ENCODE results near the gene TRMT1.

The TRMT1 gene

GRCh38 chr19:13101590-13102415, 14.7 kb downstream of the TRMT1 start:
- no peak for DNase-seq

GRCh38 chr19:13100841-13101589, 15.5 kb downstream of the TRMT1 start:
- DNase-seq = no peak

- DNase-seq = no peak
Measured at GRCh38 chr19:13100031-13100588, 16.4 kb downstream of the TRMT1 start.

GRCh38 chr19:13099073-13099999, 17.2 kb downstream of the TRMT1 start:
- no peak for DNase-seq

GRCh38 chr19:13098277-13099072, 18.1 kb downstream of the TRMT1 start:
- DNase-seq = no peak

GRCh38 chr19:13097463-13098258, 18.9 kb downstream of the TRMT1 start:
- DNase-seq = no peak

GRCh38 chr19:13097033-13097462, 19.5 kb downstream of the TRMT1 start:
- DNase-seq = no peak

GRCh38 chr19:13095934-13096927, 20.3 kb downstream of the TRMT1 start:
- DNase-seq = no peak

GRCh38 chr19:13095393-13095784, 21.2 kb downstream of the TRMT1 start:
- DNase-seq = no peak

GRCh38 chr19:13094771-13095392, 21.7 kb downstream of the TRMT1 start:
- no peak for DNase-seq

GRCh38 chr19:13094106-13094504, 22.4 kb downstream of the TRMT1 start:
- no peak for DNase-seq

GRCh38 chr19:13093407-13094105, 23.0 kb downstream of the TRMT1 start:
- peak; percentile 23 for DNase-seq

GRCh38 chr19:13092606-13093235, 23.8 kb downstream of the TRMT1 start:
- no peak for DNase-seq

GRCh38 chr19:13092158-13092543, 24.4 kb downstream of the TRMT1 start:
- no peak for DNase-seq

- no peak for DNase-seq
Measured at GRCh38 chr19:13091400-13092157, 25.0 kb downstream of the TRMT1 start.

GRCh38 chr19:13090511-13091231, 25.9 kb downstream of the TRMT1 start:
- no peak for DNase-seq

All from NCI-H1436 treated with DMSO at 0.1 percent for 48 hours (cell line).